Peyer's patch (tissue), 4 donors: ENCODE data around the gene DBT. TPM values are rescaled to one million over a fixed set of nuclear protein-coding genes. Genes with fewer than 3 reads are reported as not detected.
A peak's percentile ranks its signal among the peaks of the same experiment; 100 is the strongest.

Experiments used
- DNase-seq, 3 donors: peaks; one replicate each; pipeline ENCODE4 v3.0.0-alpha.2; 2017 to 2019
- H3K27ac ChIP-seq, 4 donors: fragments of 200-600 bp; sonication (generic); one replicate each; pipeline ENCODE4 v1.5.1; 2016 to 2019
- H3K27me3 ChIP-seq, 2 donors: fragments of 200-600 bp; sonication (generic); one replicate each; pipeline ENCODE4 v1.5.1; 2019
- H3K36me3 ChIP-seq, 3 donors: fragments of 200-600 bp; sonication (generic); one replicate each; pipeline ENCODE4 v1.5.1; 2016 to 2019
- H3K4me1 ChIP-seq, 4 donors: fragments of 200-600 bp; sonication (generic); one replicate each; pipeline ENCODE4 v1.5.1; 2016 to 2019
- H3K4me3 ChIP-seq, 4 donors: fragments of 200-600 bp; sonication (generic); 1 replicate in 3 of 4; 2 replicates in 1 of 4; pipeline ENCODE4 v1.5.1; 2016 to 2019; ENCODE audit warnings: mild to moderate bottlenecking in 1 of 4
- H3K9me3 ChIP-seq, 4 donors: fragments of 200-600 bp; sonication (generic); one replicate each; pipeline ENCODE4 v1.5.1; 2016 to 2019; ENCODE audit warnings: mild to moderate bottlenecking in 1 of 4
- CTCF ChIP-seq, 6 experiments: fragments of 450-650 bp in 4 of 6; fragments of 200-600 bp in 2 of 6; sonication (generic) in 1 of 6; IDR thresholded peaks; one replicate each; pipeline ENCODE4 v1.5.1; 2017 to 2019; ENCODE audit warnings: antibody characterized with exemption in 6 of 6, mild to moderate bottlenecking in 3 of 6, moderate library complexity in 1 of 6
- POLR2A ChIP-seq, 2 donors: fragments of 450-650 bp; IDR thresholded peaks; one replicate each; pipeline ENCODE4 v1.5.1; 2017; ENCODE audit warnings: antibody characterized with exemption in 2 of 2, mild to moderate bottlenecking in 2 of 2, moderate library complexity in 2 of 2
- small RNA-seq, 2 donors: library from RNA; depleted of rRNA; stranded (forward); fragments of <200 nt; gene quantifications; one replicate each; pipeline ENCODE3, GENCODE V24; 2016
- total RNA-seq, 4 donors: library from RNA; depleted of rRNA; stranded (reverse); fragments of >200 nt; gene quantifications; one replicate each; pipeline ENCODE4 v1.1.0, GENCODE V29; 2016

The DBT gene
- total RNA-seq, 4 donors from 2014 or later = 4.0 to 6.0 (median 5.0) TPM

GRCh38 chr1:100142343-100142742 lies 107.3 kb downstream of the DBT start:
- no peak for DNase-seq
- Histone ChIP-seq H3K4me3 (no peak overlapping the region), H3K27me3 (no peaks in the 10 kb centered on the region), H3K27ac (no peak overlapping the region), H3K9me3 (no peaks in the 10 kb centered on the region), H3K36me3 (peaks cover 0 to 88% (median 0%) of the 10 kb centered on the region in 3 donors), H3K4me1 (peaks cover 0 to 4% (median 0%) of the 10 kb centered on the region in 4 donors)
- no peak for TF ChIP-seq CTCF (IDR thresholded peaks at IDR 0.05)
- TF ChIP-seq POLR2A (IDR thresholded peaks at IDR 0.05) = no peak

GRCh38 chr1:100141192-100141591 lies 108.4 kb downstream of the DBT start:
- H3K4me3 ChIP-seq = no peak overlapping the region
- no peaks in the 10 kb centered on the region for H3K9me3 ChIP-seq
- H3K36me3 ChIP-seq = peaks cover 0 to 81% (median 0%) of the 10 kb centered on the region in 3 donors
- H3K27me3 ChIP-seq = no peaks in the 10 kb centered on the region
- DNase-seq = peak in 1 of 3 donors; percentile 55
- no peak overlapping the region for H3K27ac ChIP-seq
- peaks cover 0 to 4% (median 0%) of the 10 kb centered on the region in 4 donors for H3K4me1 ChIP-seq
- TF ChIP-seq CTCF (IDR thresholded peaks at IDR 0.05) = no peak
- no peak for TF ChIP-seq POLR2A (IDR thresholded peaks at IDR 0.05)

GRCh38 chr1:100137602-100138001 lies 112.0 kb downstream of the DBT start:
- Histone ChIP-seq H3K27me3 (no peaks in the 10 kb centered on the region), H3K9me3 (no peaks in the 10 kb centered on the region), H3K4me3 (no peak overlapping the region), H3K36me3 (peaks cover 0 to 48% (median 0%) of the 10 kb centered on the region in 3 donors), H3K4me1 (peaks cover 0 to 14% (median 0%) of the 10 kb centered on the region in 4 donors), H3K27ac (no peak overlapping the region)
- DNase-seq = no peak
- no peak for TF ChIP-seq POLR2A (IDR thresholded peaks at IDR 0.05)
- TF ChIP-seq CTCF (IDR thresholded peaks at IDR 0.05) = no peak

Small RNA genes lying within 50 kb of the gene (small RNA-seq; reads per million reads assigned to genes)
- gene AL445928.1 (0 reads per million in 2 donors), gene MIR553 (0 reads per million in 2 donors), gene RPL23AP90 (0 reads per million in 2 donors)

Other genes with a start within 250 kb of the DBT start
- gene SASS6, start 116.9 kb downstream of the DBT start, total RNA-seq = 10 to 100 TPM in 1 of 4 donors, 1 to 10 TPM in 3; 2.9 to 14.0 (median 3.7) TPM
- gene TRMT13, start 116.7 kb downstream of the DBT start, total RNA-seq = 10 to 100 TPM; 16.8 to 65.2 (median 34.6) TPM
- gene LRRC39, start 71.6 kb downstream of the DBT start, total RNA-seq = 1 to 10 TPM in 3 of 4 donors, under 1 TPM in 1; 0.35 to 2.5 (median 2.3) TPM
- 10 to 100 TPM; 31.5 to 71.8 (median 46.7) TPM for gene RTCA, start 16.4 kb upstream of the DBT start, total RNA-seq
- 10 to 100 TPM; 51.2 to 97.6 (median 81.2) TPM for gene CDC14A, start 102.7 kb upstream of the DBT start, total RNA-seq